PC-3 (cell line): ENCODE results near the gene CABLES1. TPM values are rescaled to one million over a fixed set of nuclear protein-coding genes. Genes with fewer than 3 reads are reported as not detected.
A peak's percentile ranks its signal among the peaks of the same experiment; 100 is the strongest.

ENCODE experiments used
- ATAC-seq: fragments of 200-7000 bp; cut with Tn5 transposase; 2 replicates; pipeline ENCODE4 v1.9.1; 2020; ENCODE audit warnings: mild to moderate bottlenecking, moderate library complexity
- BruUV-seq: library from RNA; stranded (reverse); fragments of 400-500 nt; replicated peaks from 2 replicates; lab custom pipeline; 2021; lab: Mats Ljungman, UMichigan
- CTCF ChIA-PET: fragments of 300-600 bp; sonication (Branson Sonifier 250); formaldehyde crosslinking; loops from one replicate; lab custom pipeline; 2022; ENCODE audit warnings: antibody characterized with exemption; lab: Charles Lee
- POLR2A ChIA-PET: fragments of 300-600 bp; sonication (Branson Sonifier 250); formaldehyde crosslinking; loops from one replicate; lab custom pipeline; 2022; ENCODE audit warnings: antibody characterized with exemption; ENCODE audit not compliant: unreplicated experiment; lab: Charles Lee
- DNase-seq: peaks from one replicate; pipeline ENCODE4 v3.0.0-alpha.2; 2015
- H2AFZ ChIP-seq: fragments of 300-600 bp; sonication (generic); 2 replicates; pipeline ENCODE4 v1.6.0; 2016; ENCODE audit warnings: antibody characterized with exemption, low read length
- H3F3A ChIP-seq: fragments of 300-600 bp; sonication (generic); one replicate; pipeline ENCODE4 v1.6.0; 2017; ENCODE audit warnings: antibody characterized with exemption, low read length, control low read depth, mild to moderate bottlenecking; ENCODE audit not compliant: unreplicated experiment
- H3K27ac ChIP-seq: fragments of 300-600 bp; sonication (generic); 2 replicates; pipeline ENCODE4 v1.5.1; 2016; ENCODE audit warnings: mild to moderate bottlenecking, low read length
- H3K27me3 ChIP-seq: fragments of 300-600 bp; sonication (generic); 2 replicates; pipeline ENCODE4 v1.6.1; 2016; ENCODE audit warnings: low read length, mixed read lengths
- H3K36me3 ChIP-seq: fragments of 300-600 bp; sonication (generic); 2 replicates; pipeline ENCODE4 v1.6.1; 2016; ENCODE audit warnings: low read depth, mixed run types, low read length, mixed read lengths
- H3K4me1 ChIP-seq: fragments of 300-600 bp; sonication (generic); 2 replicates; pipeline ENCODE4 v1.5.1; 2016; ENCODE audit warnings: low read length; ENCODE audit not compliant: insufficient read depth
- H3K4me2 ChIP-seq: fragments of 300-600 bp; sonication (generic); 2 replicates; pipeline ENCODE4 v1.6.0; 2016; ENCODE audit warnings: low read length
- H3K4me3 ChIP-seq: fragments of 300-600 bp; sonication (generic); 2 replicates; pipeline ENCODE4 v1.5.1; 2016; ENCODE audit warnings: mild to moderate bottlenecking, low read length, mixed read lengths
- H3K79me2 ChIP-seq: fragments of 300-600 bp; sonication (generic); 2 replicates; pipeline ENCODE4 v1.6.1; 2017; ENCODE audit warnings: low read length, mixed read lengths
- H3K9ac ChIP-seq: fragments of 300-600 bp; sonication (generic); 2 replicates; pipeline ENCODE4 v1.6.0; 2016; ENCODE audit warnings: mild to moderate bottlenecking, low read length
- H3K9me2 ChIP-seq: fragments of 300-600 bp; sonication (generic); replicated peaks from 2 replicates; pipeline ENCODE4 v1.6.1; 2016; ENCODE audit warnings: mixed run types, low read length, mixed read lengths
- H3K9me3 ChIP-seq: fragments of 300-600 bp; sonication (generic); 2 replicates; pipeline ENCODE4 v1.6.1; 2016; ENCODE audit warnings: low read length, mixed read lengths
- H4K20me1 ChIP-seq: fragments of 300-600 bp; sonication (generic); 2 replicates; pipeline ENCODE4 v1.6.1; 2016; ENCODE audit warnings: low read length, mixed read lengths
- CTCF ChIP-seq: fragments of 300-600 bp; sonication (generic); conservative IDR thresholded peaks from 2 replicates; pipeline ENCODE4 v1.5.1; 2017; ENCODE audit warnings: antibody characterized with exemption, low read depth, mild to moderate bottlenecking, low read length
- EZH2 ChIP-seq: fragments of 300-600 bp; sonication (generic); IDR thresholded peaks from one replicate; pipeline ENCODE4 v1.6.1; 2017; ENCODE audit warnings: antibody characterized with exemption, mild to moderate bottlenecking, low read length; ENCODE audit not compliant: unreplicated experiment
- EZH2phosphoT487 ChIP-seq: fragments of 300-600 bp; sonication (generic); IDR thresholded peaks from 2 replicates; pipeline ENCODE4 v1.6.1; 2018; ENCODE audit warnings: mild to moderate bottlenecking, antibody characterized with exemption, low read length, borderline replicate concordance
- intact Hi-C: fragments of 100-400 bp; cut with micrococcal nuclease; formaldehyde crosslinking; loops from 2 replicates; pipeline ENCODE4 v1.9.0; 2023
- total RNA-seq: library from RNA; depleted of rRNA; stranded (reverse); fragments of >200 nt; gene quantifications from 2 replicates; pipeline ENCODE4 v1.2.3, GENCODE V29; 2014

CABLES1 gene
- total RNA-seq, 1 experiment from 2014 or later: 18.6 TPM

- no peaks in the 10 kb centered on the region for H3K9me3 ChIP-seq
- H3K4me3 ChIP-seq: no peak overlapping the region
- ChIA-PET POLR2A (interaction anchor here (0.5 kb wide), 1 partner anchor 16 kb away, joined by 4 read pairs; no protein-coding TSS in a partner anchor), CTCF (no interaction called here)
- ATAC-seq (no peak), DNase-seq (no peak)
- H3K36me3 ChIP-seq: peaks cover 8% of the 10 kb centered on the region; the same call in 1 of the 2 replicates
- no peaks in the 10 kb centered on the region for H3F3A ChIP-seq
- BruUV-seq: no TSS peak
- no peaks in the 10 kb centered on the region for H3K9me2 ChIP-seq
- H3K4me2 ChIP-seq: no peak overlapping the region
- H4K20me1 ChIP-seq: no peaks in the 10 kb centered on the region
- TF ChIP-seq CTCF: no peak
- TF ChIP-seq EZH2phosphoT487: no peak
- no peak for TF ChIP-seq EZH2
- no peaks in the 10 kb centered on the region for H3K27me3 ChIP-seq
- peaks cover 26% of the 10 kb centered on the region for H3K4me1 ChIP-seq
- H2AFZ ChIP-seq: no peak overlapping the region
- intact Hi-C loops: no loop called here
- H3K27ac ChIP-seq: no peak overlapping the region
- H3K9ac ChIP-seq: no peak overlapping the region
- no peaks in the 10 kb centered on the region for H3K79me2 ChIP-seq
Measured at GRCh38 chr18:23207994-23208393, 72.7 kb downstream of the CABLES1 start.

GRCh38 chr18:23208600-23208999 lies 73.3 kb downstream of the CABLES1 start:
- CTCF ChIA-PET: no interaction called here

More at GRCh38 chr18:23208600-23208999, 73.3 kb downstream of the CABLES1 start:
- ATAC-seq (no peak; the same call in 1 of the 2 replicates), DNase-seq (no peak)
- no peak for TF ChIP-seq EZH2
- TF ChIP-seq CTCF: no peak
- no peak for TF ChIP-seq EZH2phosphoT487
- POLR2A ChIA-PET: interaction anchor here (0.5 to 0.6 kb wide), 2 partner anchors 16 to 687 kb away, joined by 4 to 5 read pairs; no protein-coding TSS in a partner anchor
- no peaks in the 10 kb centered on the region for H3K79me2 ChIP-seq
- no peak overlapping the region for H3K4me3 ChIP-seq
- no peak overlapping the region for H3K4me2 ChIP-seq
- no peak overlapping the region for H3K9ac ChIP-seq
- H4K20me1 ChIP-seq: no peaks in the 10 kb centered on the region
- H3K27ac ChIP-seq: peak overlapping the region; percentile 56
- peaks cover 26% of the 10 kb centered on the region for H3K4me1 ChIP-seq
- no peaks in the 10 kb centered on the region for H3K27me3 ChIP-seq
- peaks cover 8% of the 10 kb centered on the region; the same call in 1 of the 2 replicates for H3K36me3 ChIP-seq
- no peak overlapping the region for H2AFZ ChIP-seq
- H3K9me3 ChIP-seq: no peaks in the 10 kb centered on the region
- intact Hi-C loops: no loop called here
- H3K9me2 ChIP-seq: no peaks in the 10 kb centered on the region
- BruUV-seq: no TSS peak
- no peaks in the 10 kb centered on the region for H3F3A ChIP-seq
